ENCODE data around the gene OSTN. TPM values are rescaled to one million over a fixed set of nuclear protein-coding genes. Genes with fewer than 3 reads are reported as not detected.

Gene OSTN
- total RNA-seq, 2 experiments from 2014 or later = not detected

DNA sequence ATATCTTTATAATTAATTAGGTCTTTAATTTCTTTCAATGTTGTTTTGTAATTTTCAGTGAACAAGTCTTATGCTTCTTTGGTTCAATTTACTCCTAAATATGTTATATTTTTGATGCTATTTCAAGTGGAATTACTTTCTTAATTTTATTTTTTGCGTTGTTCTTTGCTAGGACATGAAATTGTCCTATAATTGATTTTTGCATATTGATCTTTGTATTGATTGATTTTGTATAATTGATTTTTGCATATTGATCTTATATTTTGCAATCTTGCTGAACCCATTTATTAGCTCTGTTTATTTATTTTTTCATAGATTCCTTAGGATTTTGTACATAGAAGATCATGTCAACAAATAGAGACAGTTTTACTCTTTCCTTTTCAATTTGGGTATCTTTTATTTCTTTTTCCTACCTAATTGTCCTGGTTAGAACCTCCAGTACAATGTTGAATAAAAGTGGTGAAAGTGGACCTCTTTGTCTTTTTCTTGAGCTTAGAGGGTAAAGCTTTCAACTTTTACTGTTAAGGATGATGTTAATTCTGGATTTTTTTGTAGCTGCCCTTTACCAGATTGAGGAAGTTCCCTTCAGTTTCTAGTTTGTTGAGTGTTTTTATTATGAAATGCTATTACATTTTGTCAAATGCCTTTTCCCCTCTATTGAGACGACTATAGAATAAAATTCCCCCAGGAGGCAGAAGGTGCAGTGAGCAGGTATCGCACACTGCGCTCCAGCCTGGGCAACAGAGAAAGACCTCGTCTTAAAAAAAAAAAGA, 93.4 kb downstream of the OSTN start:
- ChIA-PET CTCF (no interaction called here), POLR2A (interaction anchor here (1.1 kb wide), 1 partner anchor 37 kb away, joined by 3 read pairs; the partner anchor contains the start of gene CCDC50)

DNA sequence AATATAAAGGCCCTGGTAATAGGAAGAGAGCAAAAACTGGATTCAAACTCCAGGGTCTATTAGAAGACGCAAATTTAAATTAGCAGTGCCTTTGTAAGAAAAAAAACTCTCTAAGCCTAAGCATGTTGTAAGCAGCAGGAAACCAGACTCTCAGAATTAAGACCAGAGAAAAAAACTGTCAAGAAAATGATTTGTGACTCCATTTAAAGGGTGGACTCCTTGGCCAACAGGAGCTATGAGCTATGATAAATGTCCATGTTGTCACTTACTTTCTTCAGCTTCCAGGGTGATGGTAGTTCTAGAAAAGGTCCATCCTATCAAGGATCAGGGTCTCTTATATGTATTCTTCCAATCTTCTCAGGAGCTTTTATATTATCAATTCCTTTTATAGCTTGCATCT, 95.2 kb downstream of the OSTN start:
- Mint-ChIP-seq H3K9me3 (no peaks in the 10 kb centered on the region), H3K36me3 (ENCODE audit: low read depth) (no peaks in the 10 kb centered on the region), H3K27ac (no peak overlapping the region), H3K4me1 (peaks cover 3% of the 10 kb centered on the region), H3K27me3 (no peaks in the 10 kb centered on the region), H3K4me3 (no peak overlapping the region)
- ChIA-PET POLR2A (no interaction called here), CTCF (no interaction called here)
- DNase-seq = no peak

More for the DNA sequence above, 93.4 kb downstream of the OSTN start:
- Mint-ChIP-seq H3K4me1 (peaks cover 3% of the 10 kb centered on the region), H3K9me3 (no peaks in the 10 kb centered on the region), H3K4me3 (no peak overlapping the region), H3K36me3 (ENCODE audit: low read depth) (no peaks in the 10 kb centered on the region), H3K27ac (no peak overlapping the region), H3K27me3 (no peaks in the 10 kb centered on the region)
- no peak for DNase-seq

DNA sequence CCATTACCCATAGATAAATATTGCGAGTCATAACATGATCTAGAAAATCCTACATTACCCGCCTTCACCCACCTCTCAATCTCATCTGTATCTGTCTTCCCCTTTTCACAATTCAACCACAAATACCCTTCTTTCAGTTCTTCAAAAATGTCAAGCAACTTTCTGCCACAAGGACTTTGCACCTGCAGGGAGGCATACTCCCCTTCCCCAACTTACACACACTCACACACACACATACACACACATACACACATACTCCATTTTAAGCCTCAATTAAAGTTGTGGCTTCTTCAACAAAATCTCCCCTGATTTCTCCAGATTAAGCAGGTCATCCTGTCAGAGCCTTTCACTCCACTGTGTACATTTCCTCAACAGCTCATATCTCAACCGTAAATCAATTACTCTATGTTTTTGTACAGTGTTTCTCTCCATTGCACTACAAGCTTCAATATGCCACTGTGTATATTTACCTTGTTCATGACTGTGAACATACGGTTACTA, 97.0 kb downstream of the OSTN start:
- H3K9me3 Mint-ChIP-seq = no peaks in the 10 kb centered on the region
- no peaks in the 10 kb centered on the region for H3K36me3 Mint-ChIP-seq (ENCODE audit: low read depth)
- no peaks in the 10 kb centered on the region for H3K4me1 Mint-ChIP-seq
- ChIA-PET CTCF (no interaction called here), POLR2A (no interaction called here)
- no peak for DNase-seq
- no peaks in the 10 kb centered on the region for H3K27me3 Mint-ChIP-seq
- H3K27ac Mint-ChIP-seq = no peak overlapping the region
- H3K4me3 Mint-ChIP-seq = no peak overlapping the region

DNA sequence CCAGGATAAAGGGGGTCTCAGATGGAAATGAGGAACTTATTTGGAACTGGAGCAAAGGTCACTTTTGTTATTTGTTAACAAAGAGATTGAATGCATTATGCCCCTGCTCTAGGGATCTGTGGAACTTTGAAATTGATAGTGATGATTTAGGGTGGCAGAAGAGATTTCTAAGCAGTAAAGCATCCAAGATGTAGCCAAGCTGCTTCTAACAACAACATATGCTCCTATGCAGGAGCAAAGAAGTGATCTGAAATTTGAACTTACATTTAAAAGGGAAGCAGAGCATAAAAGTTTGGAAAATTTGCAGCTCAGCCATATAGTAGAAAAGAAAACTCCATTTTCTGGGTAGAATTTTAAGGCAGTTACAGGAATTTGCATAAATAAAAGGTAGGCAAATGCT, 99.8 kb downstream of the OSTN start:
- no peaks in the 10 kb centered on the region for H3K9me3 Mint-ChIP-seq
- no peak overlapping the region for H3K4me3 Mint-ChIP-seq
- DNase-seq = no peak
- ChIA-PET POLR2A (no interaction called here), CTCF (no interaction called here)
- H3K36me3 Mint-ChIP-seq (ENCODE audit: low read depth) = no peaks in the 10 kb centered on the region
- H3K4me1 Mint-ChIP-seq = no peaks in the 10 kb centered on the region
- H3K27ac Mint-ChIP-seq = no peak overlapping the region
- no peaks in the 10 kb centered on the region for H3K27me3 Mint-ChIP-seq

DNA sequence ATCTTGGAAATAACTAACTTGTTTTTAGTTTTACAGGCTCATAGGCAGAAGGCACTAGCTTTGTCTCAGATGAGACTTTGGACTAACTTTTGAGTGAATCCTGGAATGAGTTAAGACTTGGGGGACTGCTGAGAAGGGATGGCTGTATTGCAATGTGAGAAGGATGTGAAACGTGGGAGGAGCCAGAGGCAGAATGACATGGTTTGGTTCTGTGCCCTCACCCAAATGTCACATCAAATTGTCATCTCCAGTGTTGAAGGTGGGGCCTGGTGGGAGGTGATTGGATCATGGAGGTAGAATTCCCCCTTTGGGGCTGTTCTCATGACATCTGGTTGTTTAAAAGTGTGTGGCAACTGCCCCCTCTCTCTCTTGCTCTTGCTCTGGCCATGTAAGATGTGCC, 101.4 kb downstream of the OSTN start:
- Mint-ChIP-seq H3K27ac (no peak overlapping the region), H3K27me3 (no peaks in the 10 kb centered on the region)

DNA sequence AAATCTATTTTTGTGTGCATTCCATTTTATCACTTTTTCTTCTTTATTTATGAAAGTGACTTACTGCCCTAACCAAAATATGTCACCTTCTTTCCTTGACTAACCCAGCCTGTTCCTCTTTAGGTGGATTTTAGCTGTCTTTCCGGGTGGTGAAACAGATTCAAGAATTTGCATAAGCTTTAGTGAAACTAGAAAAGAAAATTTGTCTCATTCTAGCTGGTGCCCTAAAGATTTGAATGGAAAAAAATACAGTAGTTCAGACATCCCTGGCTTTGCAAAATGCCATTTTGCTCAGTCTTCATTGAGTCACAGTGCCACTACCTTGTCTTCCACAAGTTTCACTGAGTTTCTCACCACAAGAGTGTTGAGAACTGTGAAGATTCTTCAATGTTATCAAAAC, 102.0 kb downstream of the OSTN start:
- ChIA-PET POLR2A (no interaction called here), CTCF (no interaction called here)
- H3K9me3 Mint-ChIP-seq = no peaks in the 10 kb centered on the region
- no peaks in the 10 kb centered on the region for H3K27me3 Mint-ChIP-seq
- no peaks in the 10 kb centered on the region for H3K4me1 Mint-ChIP-seq
- H3K4me3 Mint-ChIP-seq = no peak overlapping the region
- DNase-seq = no peak
- no peaks in the 10 kb centered on the region for H3K36me3 Mint-ChIP-seq (ENCODE audit: low read depth)
- no peak overlapping the region for H3K27ac Mint-ChIP-seq

More for the DNA sequence above, 101.4 kb downstream of the OSTN start:
- CTCF ChIA-PET = no interaction called here
- no peaks in the 10 kb centered on the region for H3K9me3 Mint-ChIP-seq
- no peak overlapping the region for H3K4me3 Mint-ChIP-seq
- POLR2A ChIA-PET = no interaction called here
- no peak for DNase-seq
- H3K4me1 Mint-ChIP-seq = no peaks in the 10 kb centered on the region
- no peaks in the 10 kb centered on the region for H3K36me3 Mint-ChIP-seq (ENCODE audit: low read depth)

DNA sequence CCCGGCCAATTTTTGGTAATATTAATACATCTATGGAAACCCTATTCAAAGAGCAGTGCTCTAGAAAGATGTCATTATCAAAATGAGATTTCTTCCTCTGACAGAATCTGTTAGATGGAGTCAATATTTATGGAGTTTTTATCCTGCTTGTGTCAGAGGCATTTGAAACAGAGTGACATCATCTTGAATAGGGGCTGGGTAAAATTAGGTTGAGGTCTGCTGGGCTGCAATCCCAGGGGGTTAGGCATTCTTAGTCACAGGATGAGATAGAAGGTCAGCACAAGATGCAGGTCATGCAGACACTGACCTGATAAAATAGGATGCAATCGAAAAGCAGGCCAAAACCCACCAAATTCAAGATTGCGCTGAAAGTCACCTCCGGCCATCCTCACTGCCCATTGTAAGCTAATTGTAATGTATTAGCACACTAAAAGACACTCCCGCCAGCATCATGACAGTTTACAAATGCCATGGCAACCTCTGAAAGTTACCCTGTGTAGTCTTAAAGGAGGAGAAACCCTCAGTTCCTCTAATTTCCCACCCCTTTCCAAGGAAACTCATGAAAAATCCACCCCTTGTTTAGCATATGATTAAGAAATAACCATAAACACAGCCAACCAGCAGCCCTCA, 102.9 kb downstream of the OSTN start:
- Mint-ChIP-seq H3K27me3 (no peaks in the 10 kb centered on the region), H3K9me3 (no peaks in the 10 kb centered on the region), H3K36me3 (ENCODE audit: low read depth) (no peaks in the 10 kb centered on the region), H3K4me1 (no peaks in the 10 kb centered on the region), H3K4me3 (no peak overlapping the region), H3K27ac (no peak overlapping the region)
- DNase-seq = no peak
- CTCF ChIA-PET = no interaction called here
- POLR2A ChIA-PET = no interaction called here

DNA sequence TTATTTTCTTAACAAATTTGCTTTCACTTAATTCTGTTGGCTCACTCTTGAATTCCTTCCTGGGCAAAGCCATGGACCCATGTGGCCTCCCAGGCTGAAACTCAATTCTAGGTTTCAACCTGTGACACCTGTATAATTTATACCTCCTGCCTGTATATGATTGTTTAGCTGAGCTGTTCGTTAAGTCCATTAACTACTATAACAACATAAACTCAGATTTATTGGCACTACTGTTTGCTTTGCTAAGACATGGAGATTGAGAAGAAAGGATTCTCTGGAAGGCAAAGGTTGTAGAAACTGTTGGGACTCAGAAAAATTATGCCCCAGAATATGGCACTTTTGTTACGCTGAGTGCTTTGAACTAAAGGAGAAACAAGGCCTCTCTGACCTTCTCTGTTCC, 103.4 kb downstream of the OSTN start:
- no peak for DNase-seq
- POLR2A ChIA-PET = no interaction called here
- H3K9me3 Mint-ChIP-seq = no peaks in the 10 kb centered on the region
- H3K27ac Mint-ChIP-seq = no peak overlapping the region
- H3K27me3 Mint-ChIP-seq = no peaks in the 10 kb centered on the region
- H3K36me3 Mint-ChIP-seq (ENCODE audit: low read depth) = no peaks in the 10 kb centered on the region
- H3K4me3 Mint-ChIP-seq = no peak overlapping the region
- no peaks in the 10 kb centered on the region for H3K4me1 Mint-ChIP-seq
- CTCF ChIA-PET = no interaction called here

DNA sequence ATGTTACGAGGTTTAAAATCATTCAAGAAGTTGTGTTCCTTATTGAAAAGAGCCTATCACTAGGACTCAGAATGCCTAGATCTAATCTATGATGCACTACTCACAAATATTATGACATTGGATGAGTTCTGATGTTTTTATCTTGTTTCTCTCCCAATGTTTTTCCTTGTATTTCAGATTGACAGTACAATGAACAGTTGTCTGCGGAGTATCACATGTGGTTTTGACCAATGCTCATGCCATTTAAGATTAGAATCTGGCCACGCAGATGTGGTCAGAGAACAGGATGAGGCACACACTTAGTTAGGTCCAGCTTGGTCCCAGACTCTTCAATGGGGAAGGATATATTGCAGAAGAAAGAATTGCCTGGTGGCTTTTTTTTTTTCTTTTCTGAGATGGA, 104.6 kb downstream of the OSTN start:
- no peaks in the 10 kb centered on the region for H3K4me1 Mint-ChIP-seq
- no peaks in the 10 kb centered on the region for H3K27me3 Mint-ChIP-seq
- H3K36me3 Mint-ChIP-seq (ENCODE audit: low read depth) = no peaks in the 10 kb centered on the region
- peaks cover under 1% of the 10 kb centered on the region for H3K9me3 Mint-ChIP-seq
- no peak overlapping the region for H3K27ac Mint-ChIP-seq
- DNase-seq = no peak
- ChIA-PET CTCF (no interaction called here), POLR2A (no interaction called here)
- H3K4me3 Mint-ChIP-seq = no peak overlapping the region

DNA sequence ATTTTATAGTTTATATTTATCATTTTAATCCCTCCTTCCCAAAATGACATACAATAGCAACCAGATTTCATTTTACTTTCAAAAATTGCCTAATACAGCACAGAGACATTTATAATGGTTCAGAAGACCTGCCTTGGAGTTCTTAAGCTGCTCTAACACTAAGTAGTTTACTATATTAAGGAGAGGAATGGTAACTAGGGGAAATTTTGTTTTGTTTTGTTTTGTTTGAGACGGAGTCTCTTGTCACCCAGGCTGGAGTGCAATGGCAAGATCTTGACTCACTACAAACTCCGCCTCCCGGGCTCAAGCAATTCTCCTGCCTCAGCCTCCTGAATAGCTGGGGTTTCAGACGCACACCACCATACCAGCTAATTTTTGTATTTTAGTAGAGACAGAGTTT, 107.4 kb downstream of the OSTN start:
- no peak overlapping the region for H3K27ac Mint-ChIP-seq
- POLR2A ChIA-PET = no interaction called here
- H3K36me3 Mint-ChIP-seq (ENCODE audit: low read depth) = no peaks in the 10 kb centered on the region
- no peak for DNase-seq
- H3K9me3 Mint-ChIP-seq = peaks cover 2% of the 10 kb centered on the region
- CTCF ChIA-PET = no interaction called here
- no peaks in the 10 kb centered on the region for H3K4me1 Mint-ChIP-seq
- H3K27me3 Mint-ChIP-seq = no peaks in the 10 kb centered on the region
- no peak overlapping the region for H3K4me3 Mint-ChIP-seq

DNA sequence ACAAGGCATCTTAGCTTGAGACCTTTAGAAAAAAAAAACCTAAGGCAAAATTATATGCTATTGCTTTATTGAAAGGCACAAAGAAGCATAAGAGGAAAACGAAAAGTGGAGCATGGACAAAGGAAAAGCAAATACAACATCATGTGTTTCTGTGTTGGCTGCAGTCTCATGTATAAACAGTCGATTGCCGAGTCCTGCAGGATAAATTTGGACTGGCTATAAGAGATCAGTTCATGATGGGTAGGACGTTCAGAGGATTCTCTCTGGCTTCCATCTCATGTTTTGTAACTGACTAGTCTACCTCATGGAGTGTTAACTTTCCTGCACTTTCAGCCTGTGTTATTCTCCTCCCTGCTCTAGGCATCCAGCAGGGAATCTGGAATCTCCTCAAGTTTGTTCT, 108.3 kb downstream of the OSTN start:
- Mint-ChIP-seq H3K4me1 (no peaks in the 10 kb centered on the region), H3K9me3 (peaks cover 2% of the 10 kb centered on the region), H3K27ac (no peak overlapping the region), H3K36me3 (ENCODE audit: low read depth) (no peaks in the 10 kb centered on the region), H3K27me3 (no peaks in the 10 kb centered on the region), H3K4me3 (no peak overlapping the region)
- DNase-seq = no peak
- POLR2A ChIA-PET = no interaction called here
- CTCF ChIA-PET = no interaction called here

DNA sequence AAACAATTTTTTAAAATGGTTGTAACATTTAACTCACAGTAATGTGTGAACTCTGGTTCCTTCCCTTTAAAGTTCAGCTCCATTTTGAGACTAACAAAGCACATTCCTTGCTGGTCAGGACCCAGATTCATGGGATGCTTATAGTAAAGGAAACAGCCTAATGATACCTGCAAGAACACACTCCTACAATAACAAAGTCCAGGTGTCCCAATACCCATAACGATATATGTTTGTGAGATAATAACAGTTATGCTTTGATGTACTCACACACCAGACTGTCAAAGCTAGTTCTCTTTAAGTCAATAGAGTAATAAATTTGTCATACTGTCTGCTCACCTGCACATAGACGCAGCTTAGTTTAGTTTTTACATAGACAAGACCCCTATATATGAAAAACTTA, 114.3 kb downstream of the OSTN start:
- CTCF ChIA-PET = no interaction called here
- no peak for DNase-seq
- no peaks in the 10 kb centered on the region for H3K4me1 Mint-ChIP-seq
- no peaks in the 10 kb centered on the region for H3K36me3 Mint-ChIP-seq (ENCODE audit: low read depth)
- H3K27ac Mint-ChIP-seq = no peak overlapping the region
- peaks cover 8% of the 10 kb centered on the region for H3K9me3 Mint-ChIP-seq
- no peaks in the 10 kb centered on the region for H3K27me3 Mint-ChIP-seq
- POLR2A ChIA-PET = no interaction called here
- no peak overlapping the region for H3K4me3 Mint-ChIP-seq

DNA sequence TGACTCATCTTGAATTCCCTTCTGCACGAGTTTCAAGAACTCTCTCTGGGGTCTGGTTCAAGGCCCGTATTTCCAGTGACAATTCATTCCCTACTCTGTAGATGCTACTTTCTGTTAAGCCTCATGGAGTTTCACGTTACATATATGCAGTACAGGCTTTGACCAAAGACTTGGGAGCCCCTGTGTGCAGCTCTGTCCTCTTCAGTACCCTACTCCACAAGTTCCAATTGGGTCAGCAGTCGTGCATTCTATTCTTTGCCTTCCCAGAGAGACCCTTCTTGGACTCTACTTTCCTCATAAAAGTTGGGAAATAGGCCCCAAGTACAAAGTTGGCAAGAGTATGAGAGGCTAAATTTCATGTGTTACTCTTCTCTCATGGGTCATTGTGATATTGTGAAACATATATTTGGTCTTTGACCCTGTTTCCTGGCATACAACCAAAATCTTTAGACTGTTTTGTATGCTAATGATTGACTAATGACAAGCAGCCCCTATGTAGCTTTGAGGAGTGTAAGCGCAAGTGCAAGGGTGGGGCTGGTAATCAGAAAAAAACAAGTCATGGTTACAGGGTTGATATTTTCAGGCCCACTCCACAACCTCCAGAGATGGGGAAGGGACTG, 115.2 kb downstream of the OSTN start:
- H3K4me3 Mint-ChIP-seq = no peak overlapping the region
- H3K27ac Mint-ChIP-seq = no peak overlapping the region
- no peaks in the 10 kb centered on the region for H3K36me3 Mint-ChIP-seq (ENCODE audit: low read depth)
- no peaks in the 10 kb centered on the region for H3K4me1 Mint-ChIP-seq
- no peaks in the 10 kb centered on the region for H3K27me3 Mint-ChIP-seq
- peaks cover 6% of the 10 kb centered on the region for H3K9me3 Mint-ChIP-seq
- ChIA-PET CTCF (no interaction called here), POLR2A (no interaction called here)
- no peak for DNase-seq
